Effector memory CD4-positive, alpha-beta T cell (primary cell): Measurements from ENCODE around the gene RBMS1.
A peak's percentile ranks its signal among the peaks of the same experiment; 100 is the strongest.

Source experiments
- DNase-seq, 3 donors: peaks; one replicate each; pipeline ENCODE4 v3.0.0-alpha.2; 2020
- H3K27ac ChIP-seq: 2 replicates; pipeline ENCODE4 v1.7.0; 2013; ENCODE audit warnings: mild to moderate bottlenecking, low read length, moderate library complexity; ENCODE audit not compliant: insufficient read depth, poor library complexity, severe bottlenecking
- H3K27me3 ChIP-seq: replicated peaks from 2 replicates; pipeline ENCODE4 v1.7.0; 2013; ENCODE audit warnings: mild to moderate bottlenecking, low read length; ENCODE audit not compliant: insufficient read depth, control insufficient read depth, poor library complexity, severe bottlenecking
- H3K36me3 ChIP-seq: 2 replicates; pipeline ENCODE4 v1.7.0; 2013; ENCODE audit warnings: mild to moderate bottlenecking, low read length, moderate library complexity; ENCODE audit not compliant: control insufficient read depth, insufficient read depth
- H3K4me1 ChIP-seq: 2 replicates; pipeline ENCODE4 v1.7.0; 2013; ENCODE audit warnings: low read length, mild to moderate bottlenecking; ENCODE audit not compliant: control insufficient read depth, insufficient read depth, poor library complexity, severe bottlenecking
- H3K4me3 ChIP-seq: 2 replicates; pipeline ENCODE4 v1.7.0; 2013; ENCODE audit warnings: low read length, low read depth, mild to moderate bottlenecking; ENCODE audit not compliant: insufficient read depth, poor library complexity, severe bottlenecking
- H3K9me3 ChIP-seq: 2 replicates; pipeline ENCODE4 v1.7.0; 2013; ENCODE audit warnings: mild to moderate bottlenecking, low read length, moderate library complexity; ENCODE audit not compliant: control insufficient read depth

RBMS1 gene

DNA sequence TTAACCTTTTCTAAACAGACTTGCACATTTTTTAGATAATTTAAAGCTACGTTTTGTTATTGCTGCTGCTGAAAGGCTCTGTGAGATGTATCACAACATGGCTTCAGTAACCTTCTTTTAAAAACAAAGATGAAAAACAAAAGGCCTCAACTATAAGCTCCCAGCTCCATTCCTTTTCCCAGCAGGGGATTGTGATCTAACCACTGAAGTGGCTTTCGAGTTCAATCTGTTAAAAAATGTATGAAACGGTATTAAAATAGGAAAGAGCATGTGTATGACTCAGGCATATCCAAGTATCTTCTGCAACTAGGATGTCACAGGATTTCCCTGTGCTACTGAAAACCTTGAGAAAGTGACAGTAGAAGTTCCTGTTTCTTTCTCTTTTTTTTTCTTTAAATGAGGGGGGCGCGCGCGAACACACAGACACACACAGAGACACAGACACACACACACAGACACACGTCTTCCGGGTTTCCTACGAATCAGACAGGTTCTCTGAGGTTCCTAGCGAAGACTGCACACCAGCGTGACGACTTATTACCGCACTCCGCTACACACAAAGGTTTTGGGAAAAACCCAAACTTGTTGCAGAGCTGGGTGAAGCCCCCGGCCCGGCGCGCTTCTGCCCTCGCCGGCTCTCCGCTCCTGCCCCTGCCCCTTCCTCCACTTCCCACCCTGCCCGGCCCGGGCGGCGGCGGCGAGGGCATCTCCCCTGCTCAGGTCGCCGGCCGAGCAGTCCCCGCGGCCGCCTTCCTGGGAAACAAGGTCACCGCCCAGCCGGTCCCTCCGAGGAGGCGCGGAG, 86.8 kb downstream of the RBMS1 start:
- Histone ChIP-seq H3K27me3 (no peaks in the 10 kb centered on the region), H3K27ac (peak overlapping the region; percentile 98), H3K4me3 (peak overlapping the region; percentile 67), H3K9me3 (no peaks in the 10 kb centered on the region), H3K36me3 (no peaks in the 10 kb centered on the region), H3K4me1 (peaks cover 39% of the 10 kb centered on the region)
- peak; percentile 72 to 78 (median 74) for DNase-seq

DNA sequence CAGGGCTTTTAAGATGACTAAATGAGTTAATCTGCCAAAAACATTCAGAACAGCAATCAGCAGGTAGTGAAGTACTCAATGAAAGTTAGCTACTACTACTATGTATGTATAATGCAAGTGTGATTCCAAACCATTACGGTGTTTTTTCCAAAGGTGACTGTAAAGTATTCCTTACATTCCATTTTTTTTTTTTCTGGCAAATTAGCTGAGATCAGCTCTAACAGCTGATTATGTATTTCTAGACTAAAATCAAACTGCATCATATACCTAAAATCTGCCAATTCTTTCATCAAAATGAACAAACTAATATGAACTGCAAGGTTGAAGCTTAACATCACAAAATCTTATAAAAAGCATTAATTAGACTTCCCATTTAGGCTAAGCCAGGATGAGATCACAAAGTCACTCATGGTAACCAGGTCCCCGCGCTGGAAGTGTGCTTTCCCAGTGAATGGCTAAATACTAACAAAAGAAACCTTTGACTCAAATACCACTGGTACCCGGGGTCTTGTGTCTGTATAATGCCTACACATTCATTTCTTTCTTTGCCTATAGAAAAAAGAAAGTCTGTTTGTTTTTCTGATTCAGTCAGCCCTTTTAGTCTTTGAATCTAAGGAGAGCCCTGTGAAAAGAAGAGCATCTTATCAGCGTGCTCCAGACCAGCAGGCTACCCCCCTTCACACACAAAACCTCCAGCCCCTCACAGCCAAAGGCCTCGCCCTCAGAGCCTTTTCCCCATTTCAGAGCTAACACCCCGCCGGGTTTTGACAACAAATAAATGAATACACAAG, 88.3 kb downstream of the RBMS1 start:
- H3K4me3 ChIP-seq, result peak overlapping the region; percentile 67
- no peaks in the 10 kb centered on the region for H3K9me3 ChIP-seq
- H3K4me1 ChIP-seq, result peaks cover 26% of the 10 kb centered on the region
- H3K27ac ChIP-seq, result peak overlapping the region; percentile 98
- DNase-seq, result no peak
- no peaks in the 10 kb centered on the region for H3K36me3 ChIP-seq
- no peaks in the 10 kb centered on the region for H3K27me3 ChIP-seq

DNA sequence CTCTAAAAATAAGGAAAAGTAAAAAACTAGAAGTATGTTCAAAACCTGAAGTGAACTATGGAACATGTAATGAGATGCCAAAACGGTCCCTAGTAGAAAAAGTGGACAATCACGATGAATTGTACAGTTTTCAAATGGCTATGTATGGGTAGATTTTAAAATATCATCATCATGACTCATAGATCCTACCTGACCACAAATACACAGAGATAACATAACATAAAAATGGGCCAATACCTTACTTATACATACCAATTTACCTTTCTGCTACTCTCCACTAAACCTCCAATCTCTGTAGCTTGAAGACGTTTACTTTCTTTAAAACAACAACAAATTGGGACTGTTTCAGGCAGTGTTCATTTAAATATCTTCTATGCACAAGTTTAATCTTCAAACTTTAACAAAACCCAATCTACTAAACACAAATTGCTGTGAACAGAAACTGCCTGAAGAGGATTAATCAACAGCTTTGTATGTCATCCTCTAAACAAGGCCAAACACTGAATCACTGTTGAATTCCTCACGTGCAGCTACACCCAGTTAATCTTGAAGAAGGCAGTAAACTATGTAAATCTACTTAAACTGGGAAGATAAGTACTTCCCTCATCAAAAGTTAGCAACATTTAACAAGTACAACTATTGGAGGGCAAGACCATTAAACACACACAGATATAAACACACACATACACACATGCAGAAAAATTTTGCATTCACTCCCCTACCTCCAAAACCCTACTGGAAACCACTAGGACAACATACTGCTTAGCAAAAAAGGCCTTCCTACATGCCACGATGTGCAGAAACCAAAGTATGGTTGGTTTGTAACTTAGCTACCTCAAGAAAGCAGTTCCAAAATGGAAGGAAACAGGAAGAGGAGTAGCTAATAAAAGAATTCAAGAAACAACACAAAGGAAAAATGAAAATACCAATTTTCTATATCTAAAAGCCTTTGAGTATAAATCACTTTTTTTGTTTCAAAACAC, 90.3 kb downstream of the RBMS1 start:
- peaks cover 31% of the 10 kb centered on the region for H3K4me1 ChIP-seq
- peak overlapping the region; percentile 5 for H3K4me3 ChIP-seq
- H3K27me3 ChIP-seq, result no peaks in the 10 kb centered on the region
- H3K36me3 ChIP-seq, result no peaks in the 10 kb centered on the region
- no peak for DNase-seq
- H3K27ac ChIP-seq, result peak overlapping the region; percentile 7
- no peaks in the 10 kb centered on the region for H3K9me3 ChIP-seq

DNA sequence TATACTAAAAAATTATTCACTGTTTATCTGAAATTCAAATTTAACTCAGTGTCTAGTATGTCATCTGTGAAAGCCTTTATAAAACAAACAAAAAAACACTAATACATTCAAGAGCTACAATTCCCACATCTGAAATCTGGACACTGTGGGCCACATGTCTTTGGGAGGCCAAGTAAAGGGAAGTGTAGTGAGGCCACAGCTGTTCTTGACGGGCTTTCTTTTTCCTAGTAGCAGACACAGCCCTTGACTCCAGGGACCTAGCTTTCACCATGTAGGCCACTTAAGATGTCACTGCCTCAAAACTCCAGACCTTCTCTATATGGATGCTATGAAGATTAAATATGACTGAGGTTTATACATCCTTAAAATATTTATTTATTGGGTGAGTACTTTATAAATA, 91.1 kb downstream of the RBMS1 start:
- no peak overlapping the region for H3K27ac ChIP-seq

DNA sequence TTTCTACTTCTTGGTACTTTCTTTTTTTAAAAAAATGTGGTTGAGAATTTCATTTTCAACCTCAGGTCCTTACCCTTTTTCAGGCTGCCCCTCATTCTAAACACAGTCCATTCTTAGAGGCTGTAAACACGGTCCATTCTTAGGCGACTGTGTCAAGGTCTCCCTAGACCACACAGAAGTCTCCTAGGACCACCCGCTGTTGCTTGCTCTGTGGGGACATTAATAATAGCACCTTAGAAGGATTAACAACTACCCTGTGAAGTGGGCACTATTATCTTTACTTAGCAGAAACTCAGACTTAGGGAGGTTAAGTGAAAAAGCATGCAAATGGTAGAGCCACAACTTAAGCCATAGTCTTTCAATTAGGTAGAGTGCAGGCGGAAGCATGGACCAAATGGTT, 91.7 kb downstream of the RBMS1 start:
- no peaks in the 10 kb centered on the region for H3K36me3 ChIP-seq
- H3K9me3 ChIP-seq, result no peaks in the 10 kb centered on the region
- no peaks in the 10 kb centered on the region for H3K27me3 ChIP-seq
- DNase-seq, result no peak
- no peak overlapping the region for H3K27ac ChIP-seq
- H3K4me3 ChIP-seq, result no peak overlapping the region
- H3K4me1 ChIP-seq, result peaks cover 37% of the 10 kb centered on the region

More for the DNA sequence above, 91.1 kb downstream of the RBMS1 start:
- DNase-seq, result no peak
- peaks cover 33% of the 10 kb centered on the region for H3K4me1 ChIP-seq
- no peaks in the 10 kb centered on the region for H3K27me3 ChIP-seq
- H3K9me3 ChIP-seq, result no peaks in the 10 kb centered on the region
- no peaks in the 10 kb centered on the region for H3K36me3 ChIP-seq
- H3K4me3 ChIP-seq, result peak overlapping the region; percentile 5

DNA sequence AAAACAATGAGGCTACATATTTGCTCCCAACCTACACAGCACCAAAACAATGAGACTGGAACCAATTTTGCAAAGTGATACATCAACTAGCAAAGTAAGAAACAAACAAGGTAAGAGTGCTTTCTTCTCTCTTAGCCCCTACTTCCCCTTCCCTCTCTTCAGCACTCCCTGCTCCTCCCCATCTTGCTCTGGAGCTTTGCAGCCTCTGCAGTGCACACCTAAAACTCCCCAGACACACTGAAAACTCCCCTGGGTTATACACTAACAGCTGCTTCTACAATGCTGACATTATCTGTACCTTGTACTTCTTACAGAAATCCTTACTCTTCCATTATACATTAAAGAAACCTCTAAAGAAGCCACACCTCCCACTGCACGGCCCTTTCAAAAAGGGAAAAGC, 93.7 kb downstream of the RBMS1 start:
- H3K36me3 ChIP-seq, result no peaks in the 10 kb centered on the region
- H3K27me3 ChIP-seq, result no peaks in the 10 kb centered on the region
- no peaks in the 10 kb centered on the region for H3K9me3 ChIP-seq
- H3K4me3 ChIP-seq, result no peak overlapping the region
- no peak for DNase-seq
- H3K4me1 ChIP-seq, result peaks cover 24% of the 10 kb centered on the region
- no peak overlapping the region for H3K27ac ChIP-seq

DNA sequence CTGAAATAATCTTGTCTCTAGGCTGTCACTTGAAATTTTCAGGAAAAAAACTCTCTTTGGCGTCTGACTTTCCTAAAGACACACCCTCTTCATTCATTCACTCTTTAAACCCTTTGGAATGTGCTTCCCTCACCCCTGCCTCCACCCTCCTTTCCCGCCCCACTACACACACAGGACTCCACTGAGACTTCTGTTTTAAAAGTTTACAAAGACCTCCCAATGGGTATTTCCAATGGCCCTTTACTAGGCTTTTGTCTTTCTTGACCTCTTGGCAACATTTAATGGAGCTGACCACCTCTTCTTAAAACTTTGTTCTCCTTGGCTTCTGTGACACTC, 96.1 kb downstream of the RBMS1 start:
- no peaks in the 10 kb centered on the region for H3K9me3 ChIP-seq
- no peak for DNase-seq
- no peak overlapping the region for H3K4me3 ChIP-seq
- no peaks in the 10 kb centered on the region for H3K27me3 ChIP-seq
- no peak overlapping the region for H3K27ac ChIP-seq
- H3K4me1 ChIP-seq, result peaks cover 39% of the 10 kb centered on the region
- no peaks in the 10 kb centered on the region for H3K36me3 ChIP-seq

DNA sequence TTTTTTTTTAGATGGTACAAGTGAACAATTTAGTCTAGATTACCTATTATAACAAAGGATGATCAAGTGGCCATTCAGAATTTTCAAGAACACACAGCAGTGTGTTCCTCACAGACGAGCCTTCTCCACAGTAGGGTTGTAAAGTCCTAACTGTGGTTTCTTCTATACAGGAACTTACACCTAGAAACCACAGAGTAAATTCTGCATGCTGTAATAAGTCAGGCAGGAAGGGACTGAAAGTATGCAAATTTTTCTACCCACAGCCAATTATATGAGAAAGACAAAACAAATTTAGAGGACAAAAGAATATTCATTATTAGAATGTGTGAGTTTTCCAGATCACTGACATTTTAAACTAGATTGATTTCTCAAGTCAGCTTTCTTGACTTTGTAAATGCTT, 99.5 kb downstream of the RBMS1 start:
- H3K4me1 ChIP-seq, result peaks cover 45% of the 10 kb centered on the region
- H3K4me3 ChIP-seq, result no peak overlapping the region

DNA sequence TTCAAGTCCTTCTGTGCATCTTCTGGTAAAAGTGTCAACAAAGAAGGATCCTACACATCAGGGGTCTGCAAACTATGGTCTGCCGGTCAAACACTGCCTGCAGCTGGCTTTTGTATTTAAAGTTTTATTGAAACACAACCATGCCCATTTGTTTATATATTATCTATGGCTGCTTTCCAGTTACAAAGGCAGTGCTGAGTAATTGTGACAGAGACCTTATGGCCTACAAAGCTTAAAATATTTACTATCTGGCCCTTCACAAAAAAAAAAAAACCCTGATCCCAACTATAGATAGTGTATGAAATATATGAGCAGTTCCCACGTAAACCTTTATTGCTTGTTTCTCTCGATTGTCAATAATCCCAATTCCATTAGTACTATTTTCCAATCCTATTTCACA, 101.4 kb downstream of the RBMS1 start:
- Histone ChIP-seq H3K27me3 (no peaks in the 10 kb centered on the region), H3K27ac (no peak overlapping the region), H3K4me1 (peaks cover 54% of the 10 kb centered on the region), H3K36me3 (no peaks in the 10 kb centered on the region), H3K9me3 (no peaks in the 10 kb centered on the region), H3K4me3 (no peak overlapping the region)
- no peak for DNase-seq

More for the DNA sequence above, 99.5 kb downstream of the RBMS1 start:
- no peak for DNase-seq
- Histone ChIP-seq H3K27ac (no peak overlapping the region), H3K27me3 (no peaks in the 10 kb centered on the region), H3K9me3 (no peaks in the 10 kb centered on the region), H3K36me3 (no peaks in the 10 kb centered on the region)
